Liver (tissue), 9 donors: ENCODE results near the gene COL8A1. TPM values are rescaled to one million over a fixed set of nuclear protein-coding genes. Genes with fewer than 3 reads are reported as not detected.

Experiments
- DNase-seq: peaks from one replicate; pipeline ENCODE4 v3.0.0-alpha.2; 2017; ENCODE audit warnings: low spot score
- H3K27ac ChIP-seq, 2 donors: one replicate each; pipeline ENCODE4 v1.7.0; 2013; ENCODE audit warnings: inconsistent platforms in 2 of 2, low read length in 2 of 2, control low read depth in 1 of 2, low read depth in 1 of 2, mild to moderate bottlenecking in 1 of 2
- H3K27me3 ChIP-seq, 4 donors: one replicate each; pipeline versions ENCODE4 v1.6.1 to v1.7.0; 2013; ENCODE audit warnings: low read length in 3 of 4, inconsistent platforms in 1 of 4, mild to moderate bottlenecking in 1 of 4, moderate library complexity in 1 of 4; ENCODE audit not compliant: control insufficient read depth in 4 of 4, insufficient read depth in 4 of 4
- H3K36me3 ChIP-seq, 4 donors: one replicate each; pipeline versions ENCODE4 v1.6.1 to v1.7.0; 2013; ENCODE audit warnings: low read length in 3 of 4, mild to moderate bottlenecking in 3 of 4, low read depth in 1 of 4, moderate library complexity in 1 of 4; ENCODE audit not compliant: control insufficient read depth in 4 of 4, insufficient read depth in 3 of 4
- H3K4me1 ChIP-seq, 4 donors: one replicate each; pipeline versions ENCODE4 v1.6.1 to v1.7.0; 2013; ENCODE audit warnings: low read length in 3 of 4, mild to moderate bottlenecking in 3 of 4, moderate library complexity in 1 of 4; ENCODE audit not compliant: control insufficient read depth in 4 of 4, insufficient read depth in 4 of 4
- H3K4me3 ChIP-seq, 3 donors: one replicate each; pipeline versions ENCODE4 v1.6.1 to v1.7.0; 2013; ENCODE audit warnings: low read length in 3 of 3, control low read depth in 1 of 3, low read depth in 1 of 3, mild to moderate bottlenecking in 1 of 3
- H3K9ac ChIP-seq, 2 donors: one replicate each; pipeline ENCODE4 v1.7.0; 2013; ENCODE audit warnings: low read length in 2 of 2, mild to moderate bottlenecking in 2 of 2, moderate library complexity in 2 of 2, control low read depth in 1 of 2, low read depth in 1 of 2
- H3K9me3 ChIP-seq, 4 donors: one replicate each; pipeline versions ENCODE4 v1.6.1 to v1.7.0; 2013; ENCODE audit warnings: low read length in 3 of 4; ENCODE audit not compliant: control insufficient read depth in 4 of 4
- EGR1 ChIP-seq, 2 donors: IDR thresholded peaks; 2 replicates each; pipeline ENCODE4 v1.6.1; 2016 to 2018; ENCODE audit warnings: antibody characterized with exemption in 2 of 2, low read depth in 2 of 2
- FOXA1 ChIP-seq: IDR thresholded peaks from 2 replicates; pipeline ENCODE4 v1.6.1; 2016; ENCODE audit warnings: antibody characterized with exemption
- FOXA2 ChIP-seq: IDR thresholded peaks from 2 replicates; pipeline ENCODE4 v1.6.1; 2016; ENCODE audit warnings: antibody characterized with exemption
- GABPA ChIP-seq, 2 donors: IDR thresholded peaks in 1 of 2; conservative IDR thresholded peaks in 1 of 2; 2 replicates each; pipeline ENCODE4 v1.6.1; 2016; ENCODE audit warnings: antibody characterized with exemption in 2 of 2, mild to moderate bottlenecking in 1 of 2, moderate library complexity in 1 of 2
- HNF4A ChIP-seq, 2 donors: conservative IDR thresholded peaks; 2 replicates each; pipeline ENCODE4 v1.6.1; 2016; ENCODE audit warnings: antibody characterized with exemption in 2 of 2, mild to moderate bottlenecking in 2 of 2
- HNF4G ChIP-seq: IDR thresholded peaks from 2 replicates; pipeline ENCODE4 v1.6.1; 2016; ENCODE audit warnings: antibody characterized with exemption
- JUND ChIP-seq, 2 donors: IDR thresholded peaks; 2 replicates each; pipeline ENCODE4 v1.6.1; 2016; ENCODE audit warnings: antibody characterized with exemption in 2 of 2
- NR2F2 ChIP-seq: IDR thresholded peaks from 2 replicates; pipeline ENCODE4 v1.6.1; 2016; ENCODE audit warnings: antibody characterized with exemption
- RAD21 ChIP-seq, 2 donors: IDR thresholded peaks; 2 replicates each; pipeline ENCODE4 v1.6.1; 2016; ENCODE audit warnings: antibody characterized with exemption in 2 of 2, mild to moderate bottlenecking in 2 of 2
- RXRA ChIP-seq, 2 donors: IDR thresholded peaks; 2 replicates each; pipeline ENCODE4 v1.6.1; 2017 to 2018; ENCODE audit warnings: antibody characterized with exemption in 2 of 2, mild to moderate bottlenecking in 1 of 2
- SP1 ChIP-seq: IDR thresholded peaks from 2 replicates; pipeline ENCODE4 v1.6.1; 2018; ENCODE audit warnings: antibody characterized with exemption, mild to moderate bottlenecking
- YY1 ChIP-seq: IDR thresholded peaks from 2 replicates; pipeline ENCODE4 v1.6.1; 2016; ENCODE audit warnings: antibody characterized with exemption, mild to moderate bottlenecking
- WGBS: extraction: QIAGEN DNeasy Blood & Tissue Kit; methylation state at CpG from one replicate; pipeline ENCODE4 v1.1.7; 2013; 5-methylcytosine and 5-hydroxymethylcytosine counted together
- polyA plus RNA-seq, 2 donors: library from polyadenylated mRNA; stranded (reverse) in 1 of 2; unstranded in 1 of 2; fragments of 200-250 nt in 1 of 2; fragments of >200 nt in 1 of 2; fragmentation: Nextera tagmentation in 1 of 2; extraction: Ambion mirVana in 1 of 2; gene quantifications; one replicate each; pipeline versions ENCODE4 v1.2.1 to v1.2.3, GENCODE V29; 2013 to 2015
- total RNA-seq, 2 donors: library from RNA; depleted of rRNA; stranded (reverse); fragments of >200 nt; gene quantifications; one replicate each; pipeline ENCODE4 v1.2.3, GENCODE V29; 2014
- TF ChIP-seq, protein P1 (sequence below): IDR thresholded peaks from 2 replicates; pipeline ENCODE4 v1.6.1; 2016; ENCODE audit warnings: antibody characterized with exemption
- TF ChIP-seq, protein P2 (sequence below): IDR thresholded peaks from 2 replicates; pipeline ENCODE4 v1.6.1; 2016; ENCODE audit warnings: antibody characterized with exemption
- TF ChIP-seq, protein P3 (sequence below): IDR thresholded peaks from 2 replicates; pipeline ENCODE4 v1.6.1; 2016; ENCODE audit warnings: antibody characterized with exemption
- TF ChIP-seq, protein P4 (sequence below): fragments of 150-350 bp; IDR thresholded peaks from 2 replicates; pipeline ENCODE4 v1.5.1; 2017; ENCODE audit warnings: improper control_type of control experiment, low read depth, low read length; ENCODE audit not compliant: missing input control
- donor health status: healthy.
- donor health status: healthy.
- donor health status: healthy.
- donor health status: healthy.
- donor health status: healthy.

Gene COL8A1
- total and polyA plus RNA-seq, 4 donors: 0.14 to 2.2 (median 1.0) TPM

DNA sequence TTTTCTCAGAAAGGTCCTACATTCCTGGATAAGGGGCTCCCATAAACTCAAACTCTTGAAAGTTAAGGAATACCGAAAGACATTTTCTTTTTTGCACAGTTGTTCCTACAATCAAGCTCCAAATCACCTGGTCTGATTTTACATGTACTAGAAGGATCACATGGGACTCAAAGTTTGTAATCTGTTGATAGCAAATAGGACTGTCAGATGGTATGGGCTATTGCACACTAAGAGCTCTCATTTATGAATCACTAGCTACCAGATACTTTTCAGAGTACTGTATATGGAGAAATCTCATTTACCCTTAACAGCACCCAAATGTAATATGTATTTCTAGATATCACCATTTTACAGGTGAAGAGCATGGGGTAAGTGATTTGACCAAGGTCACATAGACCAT is 129.7 kb downstream of the COL8A1 start:
- Histone ChIP-seq H3K9ac (no peak overlapping the region), H3K4me3 (no peak overlapping the region), H3K9me3 (no peaks in the 10 kb centered on the region), H3K4me1 (no peaks in the 10 kb centered on the region), H3K36me3 (no peaks in the 10 kb centered on the region), H3K27me3 (no peaks in the 10 kb centered on the region), H3K27ac (no peak overlapping the region)
- 88% methylated on average over 1 of the region's 1 CpG for WGBS
- DNase-seq: no peak
- TF ChIP-seq GABPA (IDR thresholded peaks at IDR 0.05 in 1 of 2, conservative IDR thresholded peaks at IDR 0.05 in 1 of 2) (no peak), FOXA1 (no peak), FOXA2 (no peak)
- TF ChIP-seq, protein P1, sequence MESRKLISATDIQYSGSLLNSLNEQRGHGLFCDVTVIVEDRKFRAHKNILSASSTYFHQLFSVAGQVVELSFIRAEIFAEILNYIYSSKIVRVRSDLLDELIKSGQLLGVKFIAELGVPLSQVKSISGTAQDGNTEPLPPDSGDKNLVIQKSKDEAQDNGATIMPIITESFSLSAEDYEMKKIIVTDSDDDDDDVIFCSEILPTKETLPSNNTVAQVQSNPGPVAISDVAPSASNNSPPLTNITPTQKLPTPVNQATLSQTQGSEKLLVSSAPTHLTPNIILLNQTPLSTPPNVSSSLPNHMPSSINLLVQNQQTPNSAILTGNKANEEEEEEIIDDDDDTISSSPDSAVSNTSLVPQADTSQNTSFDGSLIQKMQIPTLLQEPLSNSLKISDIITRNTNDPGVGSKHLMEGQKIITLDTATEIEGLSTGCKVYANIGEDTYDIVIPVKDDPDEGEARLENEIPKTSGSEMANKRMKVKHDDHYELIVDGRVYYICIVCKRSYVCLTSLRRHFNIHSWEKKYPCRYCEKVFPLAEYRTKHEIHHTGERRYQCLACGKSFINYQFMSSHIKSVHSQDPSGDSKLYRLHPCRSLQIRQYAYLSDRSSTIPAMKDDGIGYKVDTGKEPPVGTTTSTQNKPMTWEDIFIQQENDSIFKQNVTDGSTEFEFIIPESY: no peak

- TF ChIP-seq NR2F2: no peak
- no peak for TF ChIP-seq SP1
- no peak for TF ChIP-seq RXRA (IDR thresholded peaks at IDR 0.05)
- TF ChIP-seq EGR1 (IDR thresholded peaks at IDR 0.05; ENCODE audit: low read depth in 2 of 2): no peak
- TF ChIP-seq, protein P2, sequence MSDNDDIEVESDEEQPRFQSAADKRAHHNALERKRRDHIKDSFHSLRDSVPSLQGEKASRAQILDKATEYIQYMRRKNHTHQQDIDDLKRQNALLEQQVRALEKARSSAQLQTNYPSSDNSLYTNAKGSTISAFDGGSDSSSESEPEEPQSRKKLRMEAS: no peak
- TF ChIP-seq YY1: no peak
- TF ChIP-seq RAD21 (IDR thresholded peaks at IDR 0.05): no peak
- TF ChIP-seq GABPA (IDR thresholded peaks at IDR 0.05 in 1 of 2, conservative IDR thresholded peaks at IDR 0.05 in 1 of 2): no peak
- TF ChIP-seq JUND (IDR thresholded peaks at IDR 0.05): no peak
- TF ChIP-seq, protein P3, sequence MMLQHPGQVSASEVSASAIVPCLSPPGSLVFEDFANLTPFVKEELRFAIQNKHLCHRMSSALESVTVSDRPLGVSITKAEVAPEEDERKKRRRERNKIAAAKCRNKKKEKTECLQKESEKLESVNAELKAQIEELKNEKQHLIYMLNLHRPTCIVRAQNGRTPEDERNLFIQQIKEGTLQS: no peak
- TF ChIP-seq HNF4A (conservative IDR thresholded peaks at IDR 0.05): no peak
- no peak for TF ChIP-seq FOXA1
- TF ChIP-seq, protein P4, sequence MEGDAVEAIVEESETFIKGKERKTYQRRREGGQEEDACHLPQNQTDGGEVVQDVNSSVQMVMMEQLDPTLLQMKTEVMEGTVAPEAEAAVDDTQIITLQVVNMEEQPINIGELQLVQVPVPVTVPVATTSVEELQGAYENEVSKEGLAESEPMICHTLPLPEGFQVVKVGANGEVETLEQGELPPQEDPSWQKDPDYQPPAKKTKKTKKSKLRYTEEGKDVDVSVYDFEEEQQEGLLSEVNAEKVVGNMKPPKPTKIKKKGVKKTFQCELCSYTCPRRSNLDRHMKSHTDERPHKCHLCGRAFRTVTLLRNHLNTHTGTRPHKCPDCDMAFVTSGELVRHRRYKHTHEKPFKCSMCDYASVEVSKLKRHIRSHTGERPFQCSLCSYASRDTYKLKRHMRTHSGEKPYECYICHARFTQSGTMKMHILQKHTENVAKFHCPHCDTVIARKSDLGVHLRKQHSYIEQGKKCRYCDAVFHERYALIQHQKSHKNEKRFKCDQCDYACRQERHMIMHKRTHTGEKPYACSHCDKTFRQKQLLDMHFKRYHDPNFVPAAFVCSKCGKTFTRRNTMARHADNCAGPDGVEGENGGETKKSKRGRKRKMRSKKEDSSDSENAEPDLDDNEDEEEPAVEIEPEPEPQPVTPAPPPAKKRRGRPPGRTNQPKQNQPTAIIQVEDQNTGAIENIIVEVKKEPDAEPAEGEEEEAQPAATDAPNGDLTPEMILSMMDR: no peak
- TF ChIP-seq HNF4G: no peak
- no peak for DNase-seq
- Histone ChIP-seq H3K4me3 (no peak overlapping the region), H3K36me3 (no peaks in the 10 kb centered on the region), H3K9me3 (no peaks in the 10 kb centered on the region), H3K4me1 (no peaks in the 10 kb centered on the region), H3K27ac (no peak overlapping the region), H3K27me3 (no peaks in the 10 kb centered on the region), H3K9ac (no peak overlapping the region)
- WGBS: 70% methylated on average over 2 of the region's 2 CpGs
Observed at GRCh38 chr3:99768808-99769501, 130.6 kb downstream of the COL8A1 start.
